ENCODE results near the gene MAP4K2.

- TF ChIP-seq CTCF (IDR thresholded peaks at IDR 0.05) (no peak), POLR2A (IDR thresholded peaks at IDR 0.05) (no peak)
Observed at GRCh38 chr11:64793271-64794160, 9.5 kb downstream of the MAP4K2 start.
